Hepatocyte (in vitro differentiated cells): ENCODE results near the gene MYOZ1. TPM values are rescaled to one million over a fixed set of nuclear protein-coding genes. Genes with fewer than 3 reads are reported as not detected.

Experiments used
- DNase-seq: peaks from one replicate; pipeline ENCODE4 v3.0.0-alpha.2; 2016; ENCODE audit warnings: low spot score
- H2AFZ ChIP-seq: fragments of 200-600 bp; sonication (generic); 2 replicates; pipeline ENCODE4 v1.6.0; 2016; ENCODE audit warnings: antibody characterized with exemption, mild to moderate bottlenecking
- H3K27ac ChIP-seq: fragments of 200-600 bp; sonication (generic); 2 replicates; pipeline ENCODE4 v1.5.1; 2016; ENCODE audit warnings: mild to moderate bottlenecking
- H3K27me3 ChIP-seq: fragments of 200-600 bp; sonication (generic); 2 replicates; pipeline ENCODE4 v1.6.1; 2016
- H3K36me3 ChIP-seq: fragments of 200-600 bp; sonication (generic); replicated peaks from 2 replicates; pipeline ENCODE4 v1.5.1; 2016; ENCODE audit warnings: low read depth; ENCODE audit not compliant: insufficient read depth
- H3K4me1 ChIP-seq: fragments of 200-600 bp; sonication (generic); 2 replicates; pipeline ENCODE4 v1.5.1; 2016; ENCODE audit warnings: mild to moderate bottlenecking, moderate library complexity; ENCODE audit not compliant: insufficient read depth
- H3K4me2 ChIP-seq: fragments of 200-600 bp; sonication (generic); 2 replicates; pipeline ENCODE4 v1.6.0; 2016
- H3K4me3 ChIP-seq: fragments of 200-600 bp; sonication (generic); 2 replicates; pipeline ENCODE4 v1.5.1; 2016; ENCODE audit warnings: mild to moderate bottlenecking
- H3K79me2 ChIP-seq: fragments of 200-600 bp; sonication (generic); 2 replicates; pipeline ENCODE4 v1.6.0; 2017; ENCODE audit warnings: mild to moderate bottlenecking
- H3K9me2 ChIP-seq: fragments of 200-600 bp; sonication (generic); replicated peaks from 2 replicates; pipeline ENCODE4 v1.6.0; 2017; ENCODE audit warnings: mild to moderate bottlenecking; ENCODE audit not compliant: insufficient read depth
- H3K9me3 ChIP-seq: fragments of 200-600 bp; sonication (generic); 2 replicates; pipeline ENCODE4 v1.5.1; 2016; ENCODE audit warnings: low read depth, mild to moderate bottlenecking
- H4K20me1 ChIP-seq: fragments of 200-600 bp; sonication (generic); 2 replicates; pipeline ENCODE4 v1.6.0; 2016; ENCODE audit warnings: mild to moderate bottlenecking; ENCODE audit not compliant: insufficient read depth, poor library complexity, severe bottlenecking
- CTCF ChIP-seq: fragments of 200-600 bp; sonication (generic); IDR thresholded peaks from 2 replicates; pipeline ENCODE4 v1.5.1; 2016; ENCODE audit warnings: antibody characterized with exemption, mild to moderate bottlenecking; ENCODE audit not compliant: poor library complexity
- EZH2 ChIP-seq: fragments of 200-600 bp; sonication (generic); IDR thresholded peaks from 2 replicates; pipeline ENCODE4 v1.6.1; 2016; ENCODE audit warnings: antibody characterized with exemption, mild to moderate bottlenecking, borderline replicate concordance
- EZH2phosphoT487 ChIP-seq: fragments of 200-600 bp; sonication (generic); IDR thresholded peaks from one replicate; pipeline ENCODE4 v1.6.1; 2018; ENCODE audit warnings: antibody characterized with exemption, mild to moderate bottlenecking, low read depth, moderate library complexity; ENCODE audit not compliant: unreplicated experiment, severe bottlenecking
- WGBS: methylation state at CpG from one replicate; pipeline ENCODE4 v1.1.6; 2016; ENCODE audit warnings: low lambda C conversion rate; ENCODE audit errors: missing lambda C conversion rate; 5-methylcytosine and 5-hydroxymethylcytosine counted together
- polyA plus RNA-seq: library from polyadenylated mRNA; unstranded; fragments of >200 nt; fragmentation: Nextera tagmentation; extraction: Ambion mirVana; gene quantifications from 2 replicates; pipeline ENCODE4 v1.2.1, GENCODE V29; 2016
- total RNA-seq: library from RNA; depleted of rRNA; stranded (reverse); fragments of >200 nt; gene quantifications from 2 replicates; pipeline ENCODE4 v1.2.3, GENCODE V29; 2014

Gene MYOZ1
- total and polyA plus RNA-seq, 2 experiments from 2014 or later = 0.44 to 0.50 TPM

- Histone ChIP-seq H3K36me3 (no peaks in the 10 kb centered on the region), H3K4me2 (peak overlapping the region; percentile 67), H4K20me1 (no peaks in the 10 kb centered on the region), H3K79me2 (peaks cover 46% of the 10 kb centered on the region), H3K9me3 (no peaks in the 10 kb centered on the region), H3K27ac (peak overlapping the region; percentile 85), H3K27me3 (no peaks in the 10 kb centered on the region), H3K4me3 (no peak overlapping the region), H3K9me2 (no peaks in the 10 kb centered on the region), H2AFZ (no peak overlapping the region), H3K4me1 (peaks cover 37% of the 10 kb centered on the region)
- peak; percentile 26 for DNase-seq
- WGBS = 67% methylated on average over 1 of the region's 1 CpG
- TF ChIP-seq CTCF (no peak), EZH2 (no peak), EZH2phosphoT487 (no peak)
Measured at GRCh38 chr10:73588656-73589055, 52.6 kb downstream of the MYOZ1 start.

- 0% methylated on average over 1 of the region's 1 CpG for whole genome bisulfite sequencing
- DNase-seq = peak; percentile 73
Measured at GRCh38 chr10:73586583-73586984, 54.7 kb downstream of the MYOZ1 start.

DNA sequence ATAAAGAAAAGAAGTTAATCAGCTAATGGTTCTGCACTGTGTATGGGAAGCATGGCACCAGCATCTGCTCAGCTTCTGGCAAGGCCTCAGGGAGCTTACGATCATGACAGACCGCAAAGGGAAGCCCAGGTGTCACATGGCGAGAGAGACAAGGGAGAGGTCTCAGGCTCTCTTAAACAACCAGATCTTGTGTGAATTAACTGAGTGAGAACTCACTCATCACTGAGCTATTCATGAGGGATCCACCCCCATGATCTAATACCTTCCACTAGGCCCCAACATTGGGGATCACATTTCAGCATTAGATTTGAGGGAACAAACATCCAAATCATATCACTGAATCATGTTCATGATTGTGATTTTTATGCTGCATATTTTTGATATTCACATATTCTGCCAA, 55.9 kb downstream of the MYOZ1 start:
- peak overlapping the region; percentile 73 for H3K27ac ChIP-seq

More at GRCh38 chr10:73586583-73586984, 54.7 kb downstream of the MYOZ1 start:
- TF ChIP-seq CTCF = no peak
- no peak for TF ChIP-seq EZH2phosphoT487
- no peak for TF ChIP-seq EZH2
- Histone ChIP-seq H3K27ac (peak overlapping the region; percentile 85), H3K4me3 (no peak overlapping the region), H4K20me1 (no peaks in the 10 kb centered on the region), H2AFZ (no peak overlapping the region), H3K27me3 (no peaks in the 10 kb centered on the region), H3K79me2 (peaks cover 67% of the 10 kb centered on the region), H3K4me2 (peak overlapping the region; percentile 52), H3K4me1 (peaks cover 23% of the 10 kb centered on the region), H3K9me2 (no peaks in the 10 kb centered on the region), H3K9me3 (no peaks in the 10 kb centered on the region), H3K36me3 (no peaks in the 10 kb centered on the region)

More for the DNA sequence above, 55.9 kb downstream of the MYOZ1 start:
- DNase-seq = no peak
- Histone ChIP-seq H3K9me2 (no peaks in the 10 kb centered on the region), H3K4me3 (no peak overlapping the region), H4K20me1 (no peaks in the 10 kb centered on the region), H2AFZ (no peak overlapping the region), H3K27me3 (no peaks in the 10 kb centered on the region), H3K4me2 (peak overlapping the region; percentile 52), H3K4me1 (peaks cover 16% of the 10 kb centered on the region), H3K36me3 (no peaks in the 10 kb centered on the region), H3K79me2 (peaks cover 76% of the 10 kb centered on the region), H3K9me3 (no peaks in the 10 kb centered on the region)
- WGBS = 100% methylated on average over 3 of the region's 3 CpGs
- TF ChIP-seq CTCF (no peak), EZH2phosphoT487 (no peak), EZH2 (no peak)
